ENCODE measurements around the gene TMEM184B. TPM values are rescaled to one million over a fixed set of nuclear protein-coding genes. Genes with fewer than 3 reads are reported as not detected.

The TMEM184B gene
- total RNA-seq, 8 experiments from 2014 or later: 14.6 to 38.5 (median 20.4) TPM

DNA sequence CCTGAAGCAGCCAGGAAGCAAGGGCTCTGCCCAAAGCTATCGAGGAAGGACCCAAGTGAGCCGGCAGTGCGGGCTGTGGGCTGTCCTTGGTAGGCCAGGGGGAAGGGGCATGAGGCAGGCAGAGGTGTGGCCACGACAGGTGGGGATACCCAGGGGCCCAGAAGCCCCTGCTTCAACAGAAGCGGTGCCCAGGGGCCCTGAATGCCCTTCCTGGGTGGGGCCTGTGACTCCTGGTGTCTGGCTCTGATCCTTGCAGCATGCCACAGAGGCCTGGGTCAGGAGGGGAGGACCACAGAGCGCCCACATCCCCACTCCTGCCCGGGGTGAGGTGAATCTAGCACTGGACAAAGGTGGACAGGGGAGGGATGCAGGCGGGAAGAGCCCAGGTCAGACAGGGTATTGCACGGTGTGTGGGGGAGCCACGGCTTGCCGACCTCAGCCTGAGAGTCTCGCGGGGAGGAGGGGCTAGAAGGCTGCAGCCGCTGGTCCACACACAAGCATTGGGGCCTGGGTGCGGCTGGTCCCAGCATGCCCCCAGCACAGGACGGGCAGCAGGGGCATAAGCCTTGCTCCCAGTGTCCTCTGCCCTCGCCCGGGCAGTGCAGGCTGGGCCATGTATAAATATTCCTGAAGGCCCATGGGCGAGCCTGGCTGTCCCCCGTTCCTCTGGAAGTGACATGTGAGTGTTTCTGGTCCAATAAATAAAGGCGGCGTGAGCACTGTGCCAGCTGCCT, 52.0 kb downstream of the TMEM184B start:
- 60 to 100% (median 80%) methylated on average over 1 to 4 of the region's 22 CpGs; no CpG with 5 or more reads in 5 of the 10 experiments for WGBS, 10 experiments
- Histone ChIP-seq H3K4me3 (no peak overlapping the region), H3K27ac (no peak overlapping the region), H3K4me1 (replicated peaks in 1 of 2) (peaks cover 8 to 10% of the 10 kb centered on the region in 2 donors)
- in situ Hi-C loops (cut with MboI; ENCODE audit: low pct_unique_long_range_greater_than_20kb in 2 of 9, low sequenced_read_pairs in 9 of 9, unreplicated experiment in 9 of 9): no loop called here
- ATAC-seq (replicated peaks in 6 of 8): peak in 1 of 8 experiments; percentile 4

DNA sequence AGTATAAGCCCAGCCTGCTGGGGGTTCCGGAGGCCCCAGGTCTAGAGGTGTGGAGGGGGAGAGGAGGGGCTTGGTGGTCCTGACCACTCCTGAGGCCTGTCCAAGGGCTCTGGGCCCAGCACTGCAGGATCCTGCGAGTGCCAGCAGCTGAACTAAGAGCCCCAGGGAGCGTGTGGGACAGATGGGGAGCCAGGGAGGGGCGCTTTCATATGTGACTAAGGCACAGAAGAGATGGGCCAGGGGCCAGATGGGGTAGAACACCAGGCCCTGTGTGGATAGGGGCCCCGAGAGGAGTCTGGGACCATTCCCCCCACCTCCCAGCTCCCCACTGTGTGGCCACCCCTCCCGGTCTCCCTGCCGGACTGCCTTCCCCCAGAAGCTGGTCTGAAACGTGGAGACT, 52.6 kb downstream of the TMEM184B start:
- Histone ChIP-seq H3K27ac (peak overlapping the region in 1 of 2 donors; percentile 26), H3K4me1 (replicated peaks in 1 of 2) (peaks cover 8 to 16% of the 10 kb centered on the region in 2 donors), H3K4me3 (no peak overlapping the region)
- ATAC-seq (replicated peaks in 6 of 8): peak in 6 of 8 experiments; percentile 1 to 15 (median 8)
- in situ Hi-C loops (cut with MboI; ENCODE audit: low pct_unique_long_range_greater_than_20kb in 2 of 9, low sequenced_read_pairs in 9 of 9, unreplicated experiment in 9 of 9): no loop called here
- WGBS, 10 experiments: no CpG with 5 or more reads among the region's 8 CpGs

DNA sequence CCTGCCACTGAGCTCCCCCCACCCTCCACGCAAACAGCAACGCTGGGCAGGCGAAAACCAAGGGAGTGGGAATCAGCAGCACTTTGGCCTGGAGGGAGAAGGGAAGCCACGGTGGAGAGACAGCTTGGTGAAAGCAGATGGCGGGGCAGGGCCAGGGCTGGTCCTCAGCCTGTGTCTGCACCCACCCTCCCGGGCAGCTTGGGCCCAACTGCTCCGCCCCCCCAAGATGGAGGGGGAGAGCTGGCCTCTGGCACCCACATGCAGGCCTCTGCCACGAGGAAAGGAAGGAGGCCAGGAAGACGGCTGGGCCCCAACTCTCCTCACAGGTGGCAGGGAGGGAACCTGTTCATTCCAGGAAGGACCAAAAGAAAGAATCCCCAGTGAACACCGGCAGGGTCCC, 53.2 kb downstream of the TMEM184B start:
- peak overlapping the region in 1 of 2 donors; percentile 26 for H3K27ac ChIP-seq
- peak in 6 of 8 experiments; percentile 2 to 29 (median 18) for ATAC-seq (replicated peaks in 6 of 8)
- in situ Hi-C loops (cut with MboI; ENCODE audit: low pct_unique_long_range_greater_than_20kb in 2 of 9, low sequenced_read_pairs in 9 of 9, unreplicated experiment in 9 of 9): no loop called here
- no peak overlapping the region for H3K4me3 ChIP-seq
- H3K4me1 ChIP-seq (replicated peaks in 1 of 2): peaks cover 8 to 19% of the 10 kb centered on the region in 2 donors
- WGBS, 10 experiments: 39 to 100% (median 100%) methylated on average over 1 to 6 of the region's 10 CpGs; no CpG with 5 or more reads in 7 of the 10 experiments

GRCh38 chr22:38218661-38219622, 53.9 kb downstream of the TMEM184B start:
- ATAC-seq (replicated peaks in 6 of 8): peak; percentile 10 to 74 (median 52)
- WGBS, 10 experiments: 31 to 100% (median 81%) methylated on average over 1 to 6 of the region's 25 CpGs; no CpG with 5 or more reads in 3 of the 10 experiments
- in situ Hi-C loops (cut with MboI; ENCODE audit: low pct_unique_long_range_greater_than_20kb in 2 of 9, low sequenced_read_pairs in 9 of 9, unreplicated experiment in 9 of 9): no loop called here
- H3K4me1 ChIP-seq (replicated peaks in 1 of 2): peaks cover 11 to 23% of the 10 kb centered on the region in 2 donors
- H3K4me3 ChIP-seq: no peak overlapping the region
- no peak overlapping the region for H3K27ac ChIP-seq

GRCh38 chr22:38215156-38216038, 57.4 kb downstream of the TMEM184B start:
- in situ Hi-C loops (cut with MboI; ENCODE audit: low pct_unique_long_range_greater_than_20kb in 2 of 9, low sequenced_read_pairs in 9 of 9, unreplicated experiment in 9 of 9): no loop called here

GRCh38 chr22:38214302-38215056, 58.3 kb downstream of the TMEM184B start:
- peak overlapping the region in 1 of 2 donors; percentile 57 for H3K27ac ChIP-seq
- peak; percentile 5 to 85 (median 68) for ATAC-seq (replicated peaks in 6 of 8)
- in situ Hi-C loops (cut with MboI; ENCODE audit: low pct_unique_long_range_greater_than_20kb in 2 of 9, low sequenced_read_pairs in 9 of 9, unreplicated experiment in 9 of 9): no loop called here
- H3K4me3 ChIP-seq: peak overlapping the region; percentile 8 to 19 (median 13)
- peaks cover 11 to 26% of the 10 kb centered on the region in 2 donors for H3K4me1 ChIP-seq (replicated peaks in 1 of 2)
- WGBS, 10 experiments: 0 to 25% (median 14%) methylated on average over 1 to 25 of the region's 81 CpGs; no CpG with 5 or more reads in 7 of the 10 experiments

More at GRCh38 chr22:38215156-38216038, 57.4 kb downstream of the TMEM184B start:
- 48 to 100% (median 94%) methylated on average over 1 to 3 of the region's 11 CpGs; no CpG with 5 or more reads in 4 of the 10 experiments for WGBS, 10 experiments
- ATAC-seq (replicated peaks in 6 of 8): peak in 1 of 8 experiments; percentile 2
- Histone ChIP-seq H3K4me1 (replicated peaks in 1 of 2) (peaks cover 14 to 26% of the 10 kb centered on the region in 2 donors), H3K4me3 (no peak overlapping the region), H3K27ac (no peak overlapping the region)

- ATAC-seq (replicated peaks in 6 of 8): peak in 2 of 8 experiments; percentile 0 to 1
- 0 to 50% (median 26%) methylated on average over 2 to 5 of the region's 8 CpGs; no CpG with 5 or more reads in 7 of the 10 experiments for WGBS, 10 experiments
- in situ Hi-C loops (cut with MboI; ENCODE audit: low pct_unique_long_range_greater_than_20kb in 2 of 9, low sequenced_read_pairs in 9 of 9, unreplicated experiment in 9 of 9): no loop called here
- Histone ChIP-seq H3K27ac (peak overlapping the region in 1 of 2 donors; percentile 57), H3K4me3 (peak overlapping the region; percentile 8 to 19 (median 13)), H3K4me1 (replicated peaks in 1 of 2) (peaks cover 9 to 25% of the 10 kb centered on the region in 2 donors)
These were observed 58.9 kb downstream of the TMEM184B start for GRCh38 chr22:38213990-38214301.

DNA sequence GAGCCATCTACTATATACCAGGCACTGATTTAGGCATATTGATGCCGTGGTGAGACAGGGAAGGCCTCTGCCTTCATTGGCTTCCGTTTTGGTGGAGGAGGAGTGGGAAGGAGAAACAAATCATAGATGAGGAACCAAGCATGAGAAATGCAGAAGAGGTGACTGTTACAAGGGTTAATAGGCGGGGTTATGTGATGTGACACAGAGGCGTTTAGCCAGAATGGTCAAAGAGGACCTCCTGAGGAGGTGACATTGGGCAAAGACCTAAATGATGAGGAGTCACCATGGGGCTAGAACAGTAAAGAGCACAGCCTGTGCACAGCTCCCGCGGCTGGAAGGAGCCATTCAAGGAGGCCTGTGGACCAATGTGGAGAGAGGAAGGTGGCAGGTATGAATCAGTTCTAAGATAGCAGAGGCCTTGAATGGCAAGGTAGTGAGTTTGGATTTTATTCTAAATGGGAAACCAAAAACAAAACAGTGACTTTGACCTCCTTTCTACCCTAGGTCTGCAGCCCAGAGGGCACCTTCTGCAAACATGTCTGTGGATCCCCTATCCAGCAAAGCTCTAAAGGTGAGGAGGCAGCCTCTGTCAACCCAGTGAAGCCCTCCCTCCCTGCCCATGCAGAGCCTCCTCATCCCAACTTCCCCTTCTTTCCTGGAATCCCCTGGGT, 59.4 kb downstream of the TMEM184B start:
- no peak overlapping the region for H3K27ac ChIP-seq
- ATAC-seq (replicated peaks in 6 of 8): no peak
- peak overlapping the region in 1 of 5 donors; percentile 13 for H3K4me3 ChIP-seq
- WGBS, 10 experiments: 83 to 100% (median 89%) methylated on average over 1 to 6 of the region's 6 CpGs; no CpG with 5 or more reads in 3 of the 10 experiments
- in situ Hi-C loops (cut with MboI; ENCODE audit: low pct_unique_long_range_greater_than_20kb in 2 of 9, low sequenced_read_pairs in 9 of 9, unreplicated experiment in 9 of 9): no loop called here
- H3K4me1 ChIP-seq (replicated peaks in 1 of 2): peaks cover 5 to 20% of the 10 kb centered on the region in 2 donors

DNA sequence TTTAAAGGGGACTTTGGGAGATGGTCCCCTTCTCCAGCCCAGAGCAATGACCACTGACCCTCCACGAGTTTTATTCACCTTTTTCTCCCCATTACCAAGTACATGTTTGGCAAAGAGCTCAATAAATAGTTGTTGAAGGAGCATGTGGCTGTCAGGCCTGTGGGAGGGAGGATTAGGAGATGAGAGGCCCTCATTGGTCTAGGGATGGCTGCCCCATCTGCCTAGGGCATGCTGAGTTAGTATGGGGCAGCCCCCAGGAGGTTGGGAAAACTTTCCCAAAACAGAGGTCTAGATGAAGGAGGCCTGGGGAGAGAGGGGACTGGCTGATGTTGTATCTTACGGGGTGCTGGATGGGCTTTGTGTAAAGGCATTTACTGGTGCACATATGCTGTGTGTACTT, 60.4 kb downstream of the TMEM184B start:
- H3K4me3 ChIP-seq: no peak overlapping the region
- H3K4me1 ChIP-seq (replicated peaks in 1 of 2): peaks cover 5 to 17% of the 10 kb centered on the region in 2 donors
- WGBS, 10 experiments: 0 to 100% (median 60%) methylated on average over 1 to 2 of the region's 2 CpGs; no CpG with 5 or more reads in 1 of the 10 experiments
- no peak overlapping the region for H3K27ac ChIP-seq
- in situ Hi-C loops (cut with MboI; ENCODE audit: low pct_unique_long_range_greater_than_20kb in 2 of 9, low sequenced_read_pairs in 9 of 9, unreplicated experiment in 9 of 9): no loop called here
- ATAC-seq (replicated peaks in 6 of 8): no peak

DNA sequence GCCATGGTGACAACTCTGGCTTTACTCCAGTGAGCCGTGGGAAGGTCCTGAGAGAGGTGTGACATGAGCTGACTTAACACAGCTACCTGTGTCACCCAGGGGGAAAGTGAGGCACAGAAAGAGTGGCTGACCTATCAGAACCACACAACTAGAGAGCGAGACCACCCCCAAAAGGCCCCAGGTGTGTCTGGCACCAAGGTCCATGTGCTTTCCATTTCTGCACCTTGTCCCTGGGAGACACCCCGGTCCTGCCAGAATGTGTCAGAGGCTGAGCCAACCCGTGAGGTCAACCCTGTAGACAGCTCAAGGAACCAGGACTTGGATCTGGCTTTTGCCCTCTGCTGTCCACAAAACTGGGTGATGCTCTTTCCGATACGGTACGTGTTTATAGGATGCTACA, 61.3 kb downstream of the TMEM184B start:
- no peak overlapping the region for H3K4me3 ChIP-seq
- no peak overlapping the region for H3K27ac ChIP-seq
- no peak for ATAC-seq (replicated peaks in 6 of 8)
- H3K4me1 ChIP-seq (replicated peaks in 1 of 2): peaks cover 5 to 17% of the 10 kb centered on the region in 2 donors
- WGBS, 10 experiments: 93 to 100% (median 96%) methylated on average over 1 to 6 of the region's 7 CpGs; no CpG with 5 or more reads in 3 of the 10 experiments
- in situ Hi-C loops (cut with MboI; ENCODE audit: low pct_unique_long_range_greater_than_20kb in 2 of 9, low sequenced_read_pairs in 9 of 9, unreplicated experiment in 9 of 9): no loop called here

- no peak for ATAC-seq (replicated peaks in 6 of 8)
- 86 to 100% (median 100%) methylated on average over 1 to 2 of the region's 6 CpGs; no CpG with 5 or more reads in 7 of the 10 experiments for WGBS, 10 experiments
- in situ Hi-C loops (cut with MboI; ENCODE audit: low pct_unique_long_range_greater_than_20kb in 2 of 9, low sequenced_read_pairs in 9 of 9, unreplicated experiment in 9 of 9): no loop called here
- Histone ChIP-seq H3K4me3 (no peak overlapping the region), H3K4me1 (replicated peaks in 1 of 2) (peaks cover 2 to 3% of the 10 kb centered on the region in 2 donors), H3K27ac (no peak overlapping the region)
These were observed 64.2 kb downstream of the TMEM184B start for GRCh38 chr22:38208551-38208968.

Measured in motor neuron (in vitro differentiated cells).